HG03039 (cell line): ENCODE results near the gene KRT13.

Source experiments
- ATAC-seq: cut with Tn5 transposase; IDR thresholded peaks from one replicate; pipeline ENCODE4 v1.9.1; 2021; ENCODE audit warnings: mild to moderate bottlenecking, moderate library complexity; ENCODE audit not compliant: unreplicated experiment

KRT13 gene

GRCh38 chr17:41475421-41475820 lies 30.0 kb downstream of the KRT13 start:
- no peak for ATAC-seq

GRCh38 chr17:41474863-41475262 lies 30.5 kb downstream of the KRT13 start:
- ATAC-seq = no peak

DNA sequence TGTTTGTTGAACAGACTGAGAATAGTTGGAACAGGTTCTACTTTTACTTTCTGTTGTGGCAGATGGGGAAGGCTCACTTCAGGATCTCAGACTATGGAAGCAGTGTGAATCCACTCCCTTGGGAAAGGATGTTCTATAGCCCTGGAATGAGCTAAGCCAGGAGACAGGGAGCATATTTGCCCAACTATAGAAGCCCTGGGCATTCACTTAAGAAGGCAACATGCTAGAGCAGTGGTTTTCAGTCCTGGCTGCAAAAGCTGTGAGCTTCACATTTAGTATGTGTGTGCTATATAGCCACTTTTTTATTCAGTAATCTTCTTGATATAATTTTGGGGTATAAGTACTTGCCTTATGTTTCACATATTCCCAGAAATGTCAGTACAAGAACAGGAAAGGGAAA lies 37.1 kb downstream of the KRT13 start:
- no peak for ATAC-seq

- ATAC-seq = no peak
Observed at GRCh38 chr17:41467561-41467960, 37.9 kb downstream of the KRT13 start.

DNA sequence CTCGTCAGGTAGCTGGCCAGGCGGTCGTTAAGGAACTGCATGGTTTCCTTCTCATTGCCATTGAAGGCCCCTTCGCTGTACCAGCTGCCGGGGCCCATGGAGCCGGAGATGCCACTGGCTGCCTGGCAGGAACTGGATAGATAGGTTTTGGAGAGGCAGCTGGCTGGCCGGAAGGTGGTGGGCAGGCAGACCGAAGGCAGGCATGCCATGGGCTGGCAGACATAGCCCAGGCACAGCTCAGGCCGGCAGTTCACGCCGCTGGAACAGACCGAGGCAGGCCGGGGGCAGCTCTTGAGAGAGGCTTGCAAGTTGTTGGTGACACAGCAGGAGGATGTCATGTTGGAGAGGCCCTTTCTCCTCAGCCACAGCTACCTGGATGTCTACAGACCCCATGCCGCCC lies 38.4 kb downstream of the KRT13 start, which contains the start of gene KRT32:
KRT32 (minus strand) TSS at position 399 of the 400 bp plus-strand sequence; CDS start at position 338, 61 bp downstream.
- ATAC-seq = no peak

GRCh38 chr17:41464682-41465081 lies 40.7 kb downstream of the KRT13 start:
- no peak for ATAC-seq

DNA sequence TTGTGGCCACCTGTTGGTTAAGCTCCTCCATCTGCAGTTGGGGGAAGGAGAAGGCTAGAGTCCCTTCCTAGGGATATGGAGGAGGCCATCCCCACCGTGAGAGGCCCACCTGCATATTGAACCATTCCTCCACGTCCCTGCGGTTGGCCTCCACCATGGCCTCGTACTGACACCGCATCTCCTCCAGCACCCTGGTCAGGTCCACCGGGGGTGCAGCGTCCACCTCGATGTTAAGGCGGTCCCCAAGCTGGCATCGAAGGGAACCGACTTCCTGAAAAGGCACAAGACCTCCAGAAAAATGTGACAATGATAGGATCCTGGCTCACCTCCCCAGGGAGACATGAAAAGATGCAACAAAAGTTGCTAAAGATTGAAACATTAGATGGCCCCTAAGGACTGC lies 41.2 kb downstream of the KRT13 start:
- no peak for ATAC-seq

DNA sequence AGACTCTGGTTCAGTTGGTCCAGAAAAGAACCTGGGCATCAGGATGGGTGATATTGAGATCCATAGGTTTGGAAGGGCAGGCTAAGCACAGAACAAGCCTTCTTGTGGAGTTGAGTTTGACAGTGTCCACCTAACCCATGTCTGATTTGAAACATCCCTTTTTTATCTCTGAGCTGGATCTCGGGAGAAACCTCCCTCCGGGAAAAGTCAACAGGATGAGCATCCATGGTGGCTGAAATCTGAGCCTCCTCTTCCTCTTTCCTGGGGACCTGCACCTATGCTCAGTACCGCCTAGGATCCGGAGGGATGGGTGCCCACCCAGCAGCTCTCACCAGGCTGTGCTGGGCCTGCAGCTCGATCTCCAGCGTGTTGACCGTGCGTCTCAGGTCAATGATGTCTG lies 41.7 kb downstream of the KRT13 start:
- ATAC-seq = no peak

DNA sequence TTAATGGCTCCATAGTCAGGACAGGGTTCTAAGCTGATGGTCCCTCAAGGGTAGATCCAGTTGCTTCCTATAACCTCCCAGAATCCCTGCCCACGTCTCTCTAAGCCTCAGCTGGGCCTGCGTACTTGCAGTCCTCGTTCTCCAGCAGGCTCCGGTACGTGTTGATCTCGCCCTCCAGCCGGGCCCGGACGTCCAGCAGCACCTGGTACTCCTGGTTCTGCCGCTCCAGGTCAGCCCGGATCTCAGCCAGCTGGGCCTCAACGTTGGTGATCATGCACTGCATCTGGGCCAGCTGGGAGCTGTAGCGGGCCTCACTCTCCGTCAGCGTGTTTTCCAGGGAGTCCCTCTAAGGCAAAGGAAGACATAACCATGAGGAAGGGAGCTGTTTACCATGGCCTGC lies 42.7 kb downstream of the KRT13 start:
- no peak for ATAC-seq

DNA sequence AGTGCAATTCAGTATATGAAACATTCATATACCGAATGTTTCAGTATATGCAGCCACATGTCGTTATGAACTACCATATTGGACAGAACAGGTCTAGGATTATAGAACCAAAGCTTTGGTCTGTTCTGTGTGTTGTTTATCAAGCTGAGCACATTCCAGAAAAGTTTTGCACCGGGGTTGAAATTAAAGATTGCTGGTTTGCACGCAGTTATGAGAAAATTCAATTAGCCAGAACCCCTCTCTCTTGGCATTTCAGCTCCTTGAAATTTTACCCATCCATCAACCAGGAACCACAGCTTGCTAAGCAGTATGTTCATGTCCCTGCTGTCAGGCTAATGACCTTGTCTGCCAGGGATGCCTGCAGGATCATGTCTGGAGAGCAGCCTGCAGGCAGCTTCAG lies 47.7 kb downstream of the KRT13 start:
- no peak for ATAC-seq

- no peak for ATAC-seq
Observed at GRCh38 chr17:41456204-41456603, 49.2 kb downstream of the KRT13 start.

DNA sequence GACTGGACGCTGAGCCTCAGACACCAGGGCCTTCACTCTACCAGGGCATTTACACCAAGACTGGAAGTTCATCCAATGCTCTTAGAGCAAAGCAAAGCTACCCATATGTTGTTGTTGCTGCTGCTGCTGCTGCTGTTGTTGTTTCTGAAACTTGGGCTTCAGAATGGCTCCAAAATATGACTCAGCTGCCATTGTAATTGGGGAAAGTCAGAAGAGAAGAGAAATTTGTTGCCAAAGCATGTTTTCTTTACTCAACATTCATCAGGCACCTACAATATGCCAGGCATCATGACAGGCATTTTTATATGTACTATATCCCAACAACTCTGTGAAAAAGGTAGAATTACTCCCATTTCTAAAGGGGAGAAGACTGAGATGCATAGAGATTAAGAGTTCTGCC lies 50.2 kb downstream of the KRT13 start:
- no peak for ATAC-seq

- ATAC-seq = no peak
Observed at GRCh38 chr17:41453066-41453465, 52.3 kb downstream of the KRT13 start.

DNA sequence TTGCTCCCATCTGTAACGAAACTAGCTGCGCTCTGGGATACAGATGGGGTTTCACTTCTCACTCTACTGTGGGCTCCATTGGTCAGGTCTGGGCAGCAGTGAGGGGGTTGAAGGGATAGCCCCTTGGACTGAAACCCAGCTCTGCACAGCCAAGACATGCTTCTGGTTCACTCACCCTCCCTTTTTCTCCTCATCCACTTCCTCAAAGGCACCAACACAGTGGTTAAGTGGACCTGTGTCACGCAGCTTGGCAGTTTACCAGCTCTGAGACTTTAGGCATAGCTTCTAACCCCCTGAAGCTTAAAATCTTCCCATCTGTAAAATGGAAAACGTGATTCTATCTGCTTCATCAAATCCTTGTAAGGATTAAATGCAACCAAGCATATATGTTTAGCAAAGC lies 53.1 kb downstream of the KRT13 start:
- ATAC-seq = no peak

DNA sequence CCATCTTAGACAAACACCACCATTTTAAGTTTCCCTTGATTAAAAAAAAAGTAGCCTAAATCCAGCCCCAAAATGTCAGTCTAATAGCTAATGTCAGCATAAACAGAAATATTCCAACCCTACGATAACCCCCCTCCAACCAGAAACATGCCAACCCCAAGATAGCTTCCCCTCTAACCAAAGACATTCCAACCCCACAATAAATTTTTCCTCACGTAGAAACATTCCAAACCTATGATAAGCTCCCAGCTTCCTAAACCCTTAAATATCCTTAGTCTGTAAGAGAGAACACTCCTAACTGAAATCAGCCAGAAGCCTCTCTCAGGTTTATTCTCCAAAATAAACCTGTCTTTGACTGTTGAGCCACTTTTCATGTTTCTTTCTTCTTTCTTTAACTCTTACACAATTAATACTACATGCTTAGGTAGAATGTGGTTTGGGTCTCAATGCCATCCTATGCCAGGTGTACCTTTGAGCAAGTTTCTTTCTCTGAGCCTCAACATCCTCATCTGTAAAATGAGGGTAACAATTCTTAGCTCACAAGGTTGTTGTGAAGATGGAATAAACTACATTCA lies 54.2 kb downstream of the KRT13 start:
- no peak for ATAC-seq
